Measurements from ENCODE around the gene CCK.
"Not testable (repeated sequence)": the region's sequence is repeated elsewhere in the genome, so short reads cannot be mapped to it uniquely, and the experiment has no call there.

CCK gene

GRCh38 chr3:42290966-42291714 lies 25.2 kb upstream of the CCK start:
- Histone ChIP-seq H3K9ac (no peak overlapping the region), H3K27me3 (ENCODE audit: control insufficient read depth, insufficient read depth, low read length) (no peaks in the 10 kb centered on the region), H3K4me2 (ENCODE audit: low read length) (no peak overlapping the region), H3K4me1 (no peaks in the 10 kb centered on the region), H3K36me3 (ENCODE audit: control insufficient read depth, insufficient read depth, low read length) (no peaks in the 10 kb centered on the region), H3K9me3 (ENCODE audit: control insufficient read depth, low read length) (no peaks in the 10 kb centered on the region), H3K27ac (no peak overlapping the region), H3K4me3 (ENCODE audit: low read depth, low read length) (no peak overlapping the region), H2AFZ (no peak overlapping the region), H3K79me2 (no peaks in the 10 kb centered on the region)
- TF ChIP-seq CTCF (IDR thresholded peaks at IDR 0.05) = no peak

GRCh38 chr3:42289026-42289425 lies 23.0 kb upstream of the CCK start:
- no peak overlapping the region for H3K4me3 ChIP-seq (ENCODE audit: low read depth, low read length)
- no peak overlapping the region for H3K9ac ChIP-seq
- no peaks in the 10 kb centered on the region for H3K79me2 ChIP-seq
- no peak overlapping the region for H3K4me2 ChIP-seq (ENCODE audit: low read length)
- no peaks in the 10 kb centered on the region for H3K27me3 ChIP-seq (ENCODE audit: control insufficient read depth, insufficient read depth, low read length)
- no peak overlapping the region for H2AFZ ChIP-seq
- no peaks in the 10 kb centered on the region for H3K36me3 ChIP-seq (ENCODE audit: control insufficient read depth, insufficient read depth, low read length)
- no peak overlapping the region for H3K27ac ChIP-seq
- H3K9me3 ChIP-seq (ENCODE audit: control insufficient read depth, low read length) = no peaks in the 10 kb centered on the region
- H3K4me1 ChIP-seq = no peaks in the 10 kb centered on the region
- TF ChIP-seq CTCF (IDR thresholded peaks at IDR 0.05) = no peak

GRCh38 chr3:42288385-42288784 lies 22.4 kb upstream of the CCK start:
- no peak overlapping the region for H3K27ac ChIP-seq
- H2AFZ ChIP-seq = no peak overlapping the region
- no peak overlapping the region for H3K4me3 ChIP-seq (ENCODE audit: low read depth, low read length)
- no peaks in the 10 kb centered on the region for H3K79me2 ChIP-seq
- no peak overlapping the region for H3K4me2 ChIP-seq (ENCODE audit: low read length)
- no peaks in the 10 kb centered on the region for H3K9me3 ChIP-seq (ENCODE audit: control insufficient read depth, low read length)
- H3K36me3 ChIP-seq (ENCODE audit: control insufficient read depth, insufficient read depth, low read length) = no peaks in the 10 kb centered on the region
- TF ChIP-seq CTCF (IDR thresholded peaks at IDR 0.05) = no peak
- no peaks in the 10 kb centered on the region for H3K27me3 ChIP-seq (ENCODE audit: control insufficient read depth, insufficient read depth, low read length)
- H3K4me1 ChIP-seq = no peaks in the 10 kb centered on the region
- no peak overlapping the region for H3K9ac ChIP-seq

- not testable (repeated sequence) for H3K36me3 ChIP-seq (ENCODE audit: control insufficient read depth, insufficient read depth, low read length)
These were observed 21.4 kb upstream of the CCK start for GRCh38 chr3:42287423-42287822.

GRCh38 chr3:42277676-42278075 lies 11.7 kb upstream of the CCK start:
- no peaks in the 10 kb centered on the region for H3K36me3 ChIP-seq (ENCODE audit: control insufficient read depth, insufficient read depth, low read length)
- H3K4me1 ChIP-seq = no peaks in the 10 kb centered on the region
- no peak overlapping the region for H3K4me2 ChIP-seq (ENCODE audit: low read length)
- H3K27me3 ChIP-seq (ENCODE audit: control insufficient read depth, insufficient read depth, low read length) = no peaks in the 10 kb centered on the region
- H3K27ac ChIP-seq = no peak overlapping the region
- no peaks in the 10 kb centered on the region for H3K79me2 ChIP-seq
- no peak overlapping the region for H3K4me3 ChIP-seq (ENCODE audit: low read depth, low read length)
- no peak overlapping the region for H3K9ac ChIP-seq
- no peaks in the 10 kb centered on the region for H3K9me3 ChIP-seq (ENCODE audit: control insufficient read depth, low read length)
- no peak overlapping the region for H2AFZ ChIP-seq
- no peak for TF ChIP-seq CTCF (IDR thresholded peaks at IDR 0.05)

More at GRCh38 chr3:42287423-42287822, 21.4 kb upstream of the CCK start:
- H3K9ac ChIP-seq; H3K27me3 ChIP-seq (ENCODE audit: control insufficient read depth, insufficient read depth, low read length); H3K4me1 ChIP-seq; H3K4me3 ChIP-seq (ENCODE audit: low read depth, low read length); H3K27ac ChIP-seq; H3K9me3 ChIP-seq (ENCODE audit: control insufficient read depth, low read length); H3K4me2 ChIP-seq (ENCODE audit: low read length); H3K79me2 ChIP-seq; H2AFZ ChIP-seq: not testable (repeated sequence)
